ENCODE data around the gene TRAPPC3L.
A peak's percentile ranks its signal among the peaks of the same experiment; 100 is the strongest.

Gene TRAPPC3L

GRCh38 chr6:116545651-116546050, at the start of gene TRAPPC3L:
TSS of gene TRAPPC3L (minus strand) at chr6:116545684. CDS start at chr6:116545514, 170 bp downstream.
- DNase-seq (ENCODE audit: low spot score), result no peak

GRCh38 chr6:116595247-116595646, 49.8 kb upstream of the TRAPPC3L start:
- no peak for DNase-seq (ENCODE audit: low spot score)

- DNase-seq (ENCODE audit: low spot score), result no peak
These were observed 41.3 kb upstream of the TRAPPC3L start for GRCh38 chr6:116586738-116587137.

GRCh38 chr6:116586276-116586675, 40.8 kb upstream of the TRAPPC3L start:
- DNase-seq (ENCODE audit: low spot score), result no peak

GRCh38 chr6:116580198-116580597, 34.7 kb upstream of the TRAPPC3L start:
- DNase-seq (ENCODE audit: low spot score), result no peak

- no peak for DNase-seq (ENCODE audit: low spot score)
These were observed 33.7 kb upstream of the TRAPPC3L start for GRCh38 chr6:116579143-116579542.

- DNase-seq (ENCODE audit: low spot score), result no peak
These were observed 32.9 kb upstream of the TRAPPC3L start for GRCh38 chr6:116578335-116578734.

GRCh38 chr6:116577486-116577885, 32.0 kb upstream of the TRAPPC3L start:
- DNase-seq (ENCODE audit: low spot score), result peak; percentile 31

- DNase-seq (ENCODE audit: low spot score), result no peak
These were observed 29.7 kb upstream of the TRAPPC3L start for GRCh38 chr6:116575227-116575626.

GRCh38 chr6:116572162-116572561, 26.7 kb upstream of the TRAPPC3L start:
- peak; percentile 22 for DNase-seq (ENCODE audit: low spot score)

- DNase-seq (ENCODE audit: low spot score), result no peak
These were observed 26.2 kb upstream of the TRAPPC3L start for GRCh38 chr6:116571683-116572000.

GRCh38 chr6:116570856-116571682, 25.6 kb upstream of the TRAPPC3L start, which contains the start of gene RWDD1:
TSS of gene RWDD1 (plus strand) at chr6:116571504. CDS start at chr6:116571583, 79 bp downstream.
- DNase-seq (ENCODE audit: low spot score), result peak; percentile 99

- no peak for DNase-seq (ENCODE audit: low spot score)
These were observed 23.6 kb upstream of the TRAPPC3L start for GRCh38 chr6:116568821-116569755.

- DNase-seq (ENCODE audit: low spot score), result no peak
These were observed 22.6 kb upstream of the TRAPPC3L start for GRCh38 chr6:116568111-116568510.

- peak; percentile 54 for DNase-seq (ENCODE audit: low spot score)
These were observed 19.7 kb upstream of the TRAPPC3L start for GRCh38 chr6:116564921-116565872.

- DNase-seq (ENCODE audit: low spot score), result no peak
These were observed 18.8 kb upstream of the TRAPPC3L start for GRCh38 chr6:116564311-116564710.

- no peak for DNase-seq (ENCODE audit: low spot score)
These were observed 18.3 kb upstream of the TRAPPC3L start for GRCh38 chr6:116563830-116564229.

- DNase-seq (ENCODE audit: low spot score), result no peak
These were observed 17.1 kb upstream of the TRAPPC3L start for GRCh38 chr6:116562614-116563013.

GRCh38 chr6:116562019-116562403, 16.5 kb upstream of the TRAPPC3L start:
- DNase-seq (ENCODE audit: low spot score), result no peak

- DNase-seq (ENCODE audit: low spot score), result peak; percentile 80
These were observed 16.0 kb upstream of the TRAPPC3L start for GRCh38 chr6:116561377-116562018.

GRCh38 chr6:116560130-116560529, 14.6 kb upstream of the TRAPPC3L start:
- DNase-seq (ENCODE audit: low spot score), result no peak
